GM21576 (cell line): Measurements from ENCODE around the gene FAM241B.

Source experiments
- ATAC-seq: cut with Tn5 transposase; IDR thresholded peaks from one replicate; pipeline ENCODE4 v1.9.1; 2021; ENCODE audit warnings: mild to moderate bottlenecking, moderate library complexity; ENCODE audit not compliant: unreplicated experiment

The FAM241B gene

DNA sequence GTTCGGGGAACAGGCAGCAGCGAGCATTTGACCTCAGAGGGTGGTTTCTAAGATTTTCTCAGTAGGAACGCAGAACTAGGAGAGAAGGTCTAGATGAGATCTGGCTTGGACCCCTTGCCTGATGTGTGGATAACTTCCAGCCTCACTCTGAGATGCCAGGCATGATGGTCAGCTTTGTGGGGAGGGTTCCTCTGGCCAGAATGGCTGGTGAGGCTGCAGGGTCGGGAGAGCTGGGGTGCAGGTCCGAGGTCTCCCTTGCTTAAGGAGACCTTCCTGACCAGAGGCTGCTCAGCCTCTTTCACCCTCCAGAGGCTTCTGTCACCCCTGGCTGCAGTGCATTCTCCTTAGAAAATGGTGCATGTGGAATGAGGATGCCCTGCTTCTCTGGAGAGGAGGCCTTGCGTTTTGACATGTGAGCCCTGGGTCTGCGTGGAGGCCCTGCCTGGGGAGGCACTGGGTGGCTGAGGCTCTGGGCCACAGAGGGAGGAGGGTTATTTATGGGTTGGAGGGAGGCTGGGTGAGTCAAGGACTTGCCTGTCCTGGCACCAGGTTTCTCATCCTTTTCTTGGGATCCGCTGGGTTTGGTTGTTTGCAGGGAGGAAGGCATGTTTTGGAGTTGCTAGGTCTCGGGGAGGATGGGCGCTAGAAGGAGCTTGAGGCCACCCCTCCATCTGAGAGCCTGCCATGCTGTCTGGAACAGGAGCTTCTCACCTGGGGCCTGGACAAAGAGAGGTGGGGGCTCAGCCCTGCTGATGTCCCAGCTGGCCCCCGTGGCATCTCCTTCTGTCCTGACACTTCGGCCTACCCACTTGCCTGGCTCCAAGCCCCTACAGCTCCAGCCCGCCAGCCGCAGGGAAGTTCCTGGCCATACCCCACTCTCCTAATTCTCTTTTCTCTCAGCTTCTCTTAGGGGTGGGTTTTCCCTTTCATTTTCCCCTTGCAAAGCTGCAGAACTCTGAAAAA lies 3.9 kb downstream of the FAM241B start:
- ATAC-seq, result no peak

DNA sequence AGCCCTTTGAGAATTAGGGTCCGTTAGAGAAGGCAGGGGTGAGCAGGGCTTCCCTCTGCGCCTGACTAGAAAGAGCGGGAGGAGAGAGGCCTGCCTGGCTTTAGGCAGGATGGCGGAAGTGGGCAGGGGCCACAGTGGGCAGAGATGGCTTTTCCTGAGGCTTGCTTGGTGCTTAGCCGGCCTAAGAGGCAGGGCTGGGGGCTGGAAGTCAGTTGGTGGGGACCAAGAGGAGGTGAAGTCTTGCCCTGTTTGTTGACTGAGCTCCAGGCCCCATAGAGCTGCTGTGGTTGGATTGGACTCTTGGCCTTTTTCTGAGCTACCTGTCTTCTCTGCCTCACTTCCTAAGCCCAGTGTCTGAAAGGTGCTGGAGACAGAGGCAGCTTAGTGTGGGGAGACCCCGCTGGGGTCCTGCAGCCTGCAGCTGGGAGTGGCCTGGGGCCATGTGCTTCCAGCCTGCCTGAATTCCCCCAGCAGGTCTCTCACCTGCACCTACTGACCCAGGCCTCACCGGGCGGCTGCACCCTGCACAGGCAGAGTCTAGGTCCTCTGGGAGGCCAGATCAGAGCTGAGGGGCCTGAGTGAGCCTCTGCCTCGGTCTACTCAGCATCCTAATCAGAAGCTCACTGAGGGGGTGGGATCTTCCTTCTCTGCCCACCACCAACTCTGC lies 4.8 kb downstream of the FAM241B start:
- ATAC-seq, result no peak

DNA sequence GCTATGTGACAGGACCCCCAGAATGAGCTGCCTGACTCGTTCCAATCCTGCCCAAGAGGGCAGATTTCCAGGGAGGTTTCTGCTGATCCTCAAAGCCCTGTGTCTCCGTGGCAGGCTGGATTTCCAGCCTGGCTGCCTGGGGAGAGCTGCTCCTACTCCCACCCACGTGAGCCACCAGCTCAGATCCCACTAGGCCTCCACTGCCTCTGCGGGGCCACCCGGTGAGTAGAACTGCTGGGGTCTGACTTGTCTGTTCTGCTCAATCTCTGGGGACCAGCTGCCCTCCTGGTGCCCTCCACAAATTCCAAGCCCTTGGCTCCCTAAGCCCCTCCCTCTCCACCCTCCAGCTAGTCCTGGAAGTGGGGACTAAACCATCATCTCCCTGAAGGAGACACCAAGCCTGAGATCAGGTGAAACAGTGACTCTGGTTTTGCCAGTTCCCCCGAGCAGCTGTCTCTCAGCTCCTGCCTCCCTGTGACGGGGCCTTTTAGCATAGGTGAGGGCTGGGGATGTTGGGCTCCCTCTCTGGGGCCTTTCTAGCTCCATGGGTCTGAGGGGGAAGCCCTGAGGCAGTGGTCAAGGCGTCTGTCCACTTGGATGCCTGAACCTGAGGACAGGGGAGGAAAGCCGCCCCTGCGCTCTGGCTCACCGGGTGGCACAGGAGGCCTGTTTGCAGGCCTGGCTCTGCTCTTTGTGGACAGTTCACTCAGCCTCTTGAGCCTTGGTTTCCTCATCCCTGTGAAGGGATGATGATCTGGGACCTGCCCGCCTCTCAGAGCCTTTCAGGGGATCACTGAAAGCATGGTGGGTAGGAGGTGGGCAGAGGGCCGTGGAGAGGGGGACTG lies 5.6 kb downstream of the FAM241B start:
- ATAC-seq, result no peak

DNA sequence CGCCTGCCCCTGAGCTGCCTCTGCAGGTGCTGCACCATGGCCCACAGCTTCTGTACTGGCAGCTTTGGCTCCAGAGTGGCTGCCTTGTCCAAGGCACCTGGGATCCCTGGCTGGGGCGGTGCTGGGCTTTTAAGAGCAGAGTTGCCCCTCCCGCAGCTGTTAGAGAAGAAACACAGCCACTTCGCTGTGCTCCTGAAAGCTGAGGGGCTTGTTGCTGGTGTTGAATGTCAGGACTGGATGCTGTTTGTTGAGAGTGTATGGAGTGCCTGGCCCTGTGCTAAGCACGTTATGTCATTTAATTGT lies 6.2 kb downstream of the FAM241B start:
- ATAC-seq, result no peak

DNA sequence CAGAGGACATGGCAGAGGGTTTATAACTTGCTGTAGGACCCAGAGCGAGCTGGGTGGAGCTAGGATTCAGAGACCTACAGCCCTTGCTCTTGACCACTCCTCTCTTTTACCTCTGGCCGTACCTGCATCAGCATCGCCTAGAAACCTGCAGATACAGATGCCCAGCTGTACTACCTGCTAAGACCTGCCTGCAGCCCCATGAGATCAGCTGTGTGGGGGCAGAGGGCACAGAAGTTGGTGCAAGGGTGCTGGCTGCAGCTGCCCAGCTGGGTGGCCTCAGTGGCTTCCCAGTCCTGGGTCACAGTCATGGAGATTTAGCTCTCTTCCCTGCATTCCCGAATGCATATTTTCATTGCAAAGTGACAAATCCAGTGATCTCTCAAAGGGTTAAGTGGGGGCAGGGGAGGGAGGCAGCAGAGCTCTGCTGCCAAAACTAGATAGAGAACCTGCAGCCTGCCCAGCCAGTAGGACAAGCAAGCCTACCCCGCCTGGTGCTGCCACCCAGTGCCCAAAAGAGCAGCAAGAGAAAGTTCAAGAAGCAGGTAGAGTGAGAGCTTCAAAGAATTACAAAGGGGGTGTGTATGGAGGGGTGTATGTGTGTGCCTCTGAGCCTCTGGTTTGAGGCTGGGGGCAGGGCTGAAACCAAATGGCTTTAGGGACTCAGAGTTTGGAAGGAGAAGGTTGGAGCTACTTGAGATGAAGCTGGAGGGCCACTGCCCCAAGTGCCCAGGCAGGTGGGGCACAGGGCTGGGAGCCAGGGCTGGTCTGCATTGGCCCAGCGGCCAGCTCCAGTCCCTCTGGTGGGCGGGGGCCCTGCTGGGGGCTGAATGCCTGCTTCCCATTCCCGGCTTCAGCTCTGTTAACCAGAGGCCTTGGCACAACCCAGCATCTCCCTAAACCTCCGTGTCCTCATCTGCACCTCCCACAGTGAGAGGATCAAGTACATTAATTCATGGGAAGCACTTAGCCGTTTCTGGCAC lies 6.9 kb downstream of the FAM241B start:
- ATAC-seq, result no peak

DNA sequence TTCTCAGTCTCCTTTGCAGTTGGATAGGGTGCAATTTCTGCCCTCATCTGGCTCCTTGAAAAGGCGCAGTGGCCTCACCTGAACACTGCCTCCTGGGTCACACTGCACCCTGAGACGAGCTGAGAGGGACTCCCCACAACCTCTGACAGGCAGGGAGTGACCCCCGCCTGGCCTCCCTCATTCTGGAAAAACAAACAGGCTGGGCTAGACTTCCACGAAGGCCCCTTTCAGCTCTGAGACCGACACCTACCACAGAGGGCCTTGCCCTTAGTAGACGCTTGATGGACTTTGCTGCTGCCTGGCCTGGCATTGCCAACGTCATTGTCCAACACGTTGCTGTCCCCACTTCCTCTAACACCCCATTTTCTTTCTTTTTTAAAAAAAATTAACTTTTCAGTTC lies 8.6 kb downstream of the FAM241B start:
- no peak for ATAC-seq

DNA sequence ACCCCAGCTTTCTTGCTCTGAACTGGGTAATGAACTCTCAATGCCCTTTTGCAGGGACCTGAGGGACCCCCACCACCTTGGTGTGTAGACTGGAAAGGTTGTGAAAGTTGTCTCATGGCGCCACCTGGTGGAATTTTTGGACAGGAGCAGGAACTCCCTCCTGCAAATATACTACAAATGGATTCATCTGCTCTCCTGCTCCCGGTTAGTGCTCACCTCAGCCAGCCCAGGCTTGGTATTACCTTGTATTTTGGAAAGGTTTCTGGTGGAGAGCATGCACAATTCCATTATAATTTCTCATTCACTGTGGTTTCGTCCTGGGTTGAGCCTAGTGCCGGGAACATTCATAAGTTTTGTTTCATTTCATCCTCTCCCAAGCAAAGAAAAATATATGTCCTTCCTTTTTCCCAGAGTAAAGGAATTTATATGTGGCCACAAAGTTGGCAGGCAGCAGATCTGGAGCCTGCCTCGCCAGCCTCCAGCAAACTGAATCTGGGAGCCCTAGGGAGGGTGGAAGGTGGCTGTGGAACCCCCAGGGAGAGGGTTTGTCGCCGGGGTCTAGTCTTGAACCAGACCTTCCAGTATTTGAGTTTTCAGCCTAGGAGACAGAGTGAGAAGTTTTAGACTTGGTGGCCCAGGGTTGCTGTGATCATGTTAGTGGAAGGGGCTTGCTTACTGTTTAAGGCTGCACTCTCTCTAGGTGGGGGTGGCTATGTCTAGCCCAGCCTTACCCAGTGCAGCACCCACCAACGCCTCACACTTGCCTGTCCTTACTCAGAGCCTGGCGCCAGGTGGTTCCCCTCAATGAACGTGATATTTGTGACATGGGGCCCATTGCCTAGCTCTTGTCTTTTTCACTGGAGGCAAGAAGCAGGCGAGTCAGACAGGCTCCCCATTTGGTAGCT lies 9.5 kb downstream of the FAM241B start:
- no peak for ATAC-seq

DNA sequence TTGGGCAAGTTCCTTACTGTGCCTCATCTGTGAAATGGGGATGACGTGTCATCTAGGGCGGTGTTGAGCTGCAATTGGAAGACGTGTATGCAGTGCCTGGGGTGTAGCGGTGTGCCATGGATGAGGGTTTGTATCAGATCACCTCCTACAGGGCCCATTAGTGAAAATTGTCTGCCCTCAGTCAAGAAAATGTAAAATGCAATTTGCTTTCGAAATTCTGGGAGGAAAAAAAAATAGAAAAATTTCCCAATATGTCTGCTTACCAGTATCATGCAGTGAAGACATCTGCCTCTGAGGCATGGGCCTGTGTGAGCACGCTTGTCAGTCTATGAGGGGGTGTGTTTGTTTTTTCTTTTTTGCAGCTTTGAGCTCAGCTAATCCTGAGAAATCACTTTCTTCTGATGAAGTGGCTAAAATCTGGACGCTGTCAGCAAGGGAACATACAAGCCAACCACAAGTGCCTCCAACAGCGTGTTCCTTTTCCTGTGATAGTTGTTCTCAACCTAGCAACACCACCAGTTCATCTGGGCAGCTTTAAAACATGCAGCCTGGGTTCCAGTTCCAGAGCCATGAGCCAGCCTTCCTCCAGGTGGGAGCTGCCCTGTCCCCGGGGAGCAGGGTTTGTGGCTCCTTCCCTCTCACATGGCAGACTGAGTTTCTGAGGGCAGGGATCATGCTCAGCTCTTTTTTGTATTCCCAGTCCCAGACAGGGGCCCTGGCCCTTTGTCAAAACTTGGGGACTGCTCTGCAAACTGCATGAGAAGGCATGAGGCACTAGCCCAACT lies 10.3 kb downstream of the FAM241B start:
- ATAC-seq, result no peak

DNA sequence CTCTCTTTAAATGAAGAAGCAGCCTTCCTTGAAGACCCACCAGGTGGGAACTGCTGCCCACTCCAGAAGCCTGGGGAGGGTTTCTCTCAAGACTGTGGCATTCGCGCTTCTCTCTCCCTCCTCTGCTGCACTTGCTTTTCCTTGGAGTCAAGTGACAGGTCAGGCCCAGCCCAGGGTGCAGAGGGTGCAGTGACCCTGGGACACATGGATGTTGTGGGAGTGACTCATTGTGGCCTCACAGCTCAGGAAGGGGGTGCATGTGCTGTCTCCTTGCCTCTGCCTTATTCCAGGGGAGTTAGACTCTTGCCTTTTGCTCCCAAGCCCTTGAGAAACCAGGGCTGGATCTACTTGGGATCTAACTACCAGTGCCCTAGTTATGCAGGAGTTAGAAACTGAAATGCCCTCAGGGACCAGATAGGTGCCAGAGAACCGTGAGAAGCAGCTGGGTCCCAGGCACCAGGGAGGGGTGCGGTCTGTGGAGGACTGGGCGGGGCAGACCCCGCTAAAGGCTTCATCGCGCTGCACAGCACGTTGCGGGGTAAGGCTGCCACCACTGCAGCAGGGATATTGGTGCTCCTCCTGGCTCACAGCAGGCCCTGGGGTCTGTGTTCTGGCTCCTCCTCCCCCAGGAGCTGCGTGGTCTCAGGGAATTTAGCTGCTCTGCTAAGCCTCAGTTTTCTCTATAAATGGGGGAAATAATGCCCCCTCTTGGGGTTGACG lies 11.4 kb downstream of the FAM241B start:
- no peak for ATAC-seq

DNA sequence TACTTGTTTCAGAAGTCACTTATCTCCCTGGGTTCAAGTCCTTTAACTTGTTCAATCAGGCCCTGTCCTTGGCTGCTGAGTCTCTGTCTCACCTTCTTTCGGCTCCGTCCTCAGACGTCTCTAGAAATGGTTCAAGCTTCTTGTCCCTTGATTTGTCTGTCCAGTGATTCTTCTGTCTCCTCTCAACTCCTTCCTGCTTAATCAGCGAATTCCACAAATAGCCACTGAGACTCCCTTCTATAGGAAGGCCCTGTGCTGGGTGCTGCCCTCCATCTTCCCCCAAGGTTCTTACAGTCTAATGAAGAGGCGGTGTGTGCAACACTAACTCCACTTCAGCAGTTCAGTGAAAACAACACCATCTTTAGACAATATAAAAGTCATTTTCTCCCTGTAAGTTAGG lies 12.7 kb downstream of the FAM241B start:
- ATAC-seq, result no peak

DNA sequence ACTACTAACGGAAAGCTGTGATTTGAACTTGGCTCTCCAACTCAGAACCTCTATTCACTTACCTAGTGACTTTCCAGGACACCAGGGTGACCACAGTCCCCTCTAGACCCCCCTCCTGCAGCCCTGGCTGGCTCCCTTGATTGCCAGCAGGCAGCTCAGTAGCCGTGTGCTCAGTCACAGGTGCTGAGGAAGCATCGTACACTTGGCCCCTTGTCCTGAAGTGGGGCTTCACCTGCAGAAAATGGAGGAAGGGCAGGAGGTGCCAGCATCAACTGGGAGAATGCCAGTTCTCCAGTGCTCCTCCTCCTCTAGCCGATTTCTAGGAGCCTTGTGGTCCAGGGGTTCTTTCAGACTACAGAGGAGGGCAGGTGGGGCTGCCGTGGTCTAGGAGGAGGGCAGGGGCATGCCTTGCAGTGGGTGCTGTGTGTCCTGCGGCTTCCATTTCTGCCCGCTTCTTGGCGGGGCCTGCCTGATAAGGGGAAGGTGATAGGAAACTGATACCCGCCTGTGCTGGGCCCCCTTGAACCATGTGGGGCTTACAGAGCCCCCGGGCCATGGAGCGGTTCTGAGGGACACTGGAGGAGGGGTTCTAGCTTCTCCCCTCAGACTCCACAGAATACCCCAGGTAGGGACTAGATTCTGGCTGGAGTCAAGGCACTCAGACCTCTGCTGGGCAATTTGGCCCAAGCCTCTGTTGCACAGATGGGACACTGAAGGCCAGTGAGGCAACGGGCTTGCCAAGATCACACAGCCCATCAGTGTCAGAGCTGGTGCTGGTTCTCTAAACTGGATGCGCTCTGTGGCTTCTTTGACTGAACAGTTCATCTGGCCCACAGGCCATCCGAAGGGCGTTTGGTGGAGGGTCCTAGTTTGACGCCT lies 14.0 kb downstream of the FAM241B start:
- ATAC-seq, result no peak

DNA sequence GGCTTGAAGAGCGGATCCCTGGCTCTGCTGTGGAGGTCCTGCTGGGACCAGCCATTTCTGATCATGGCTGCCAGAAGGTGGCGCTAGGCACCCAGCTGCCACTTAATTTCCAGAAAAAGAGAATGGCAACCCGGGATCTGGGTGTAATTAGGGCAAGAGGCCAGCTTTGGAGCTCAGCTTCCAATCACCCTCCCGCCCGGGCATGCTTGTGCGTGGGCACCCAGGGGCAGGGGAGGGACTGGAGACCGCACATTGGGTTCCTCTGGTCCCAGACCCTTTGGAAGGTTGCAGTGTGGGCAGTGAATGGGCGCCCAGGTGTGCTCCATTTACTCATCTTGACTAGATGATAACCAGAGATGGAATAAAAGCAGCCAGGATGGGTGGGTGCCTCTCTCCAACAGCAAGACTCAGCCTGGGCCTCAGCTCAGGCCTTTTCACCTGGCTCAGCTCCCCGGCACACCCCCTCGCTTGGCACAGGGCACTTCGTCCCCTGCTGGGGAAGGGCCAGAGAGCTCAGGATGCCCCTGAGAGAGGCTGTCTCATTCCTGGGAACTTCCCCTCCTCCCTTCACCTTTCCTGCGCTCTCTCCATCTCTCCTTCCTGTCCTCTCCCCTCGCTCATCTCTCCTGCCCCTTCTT lies 14.7 kb downstream of the FAM241B start:
- no peak for ATAC-seq

DNA sequence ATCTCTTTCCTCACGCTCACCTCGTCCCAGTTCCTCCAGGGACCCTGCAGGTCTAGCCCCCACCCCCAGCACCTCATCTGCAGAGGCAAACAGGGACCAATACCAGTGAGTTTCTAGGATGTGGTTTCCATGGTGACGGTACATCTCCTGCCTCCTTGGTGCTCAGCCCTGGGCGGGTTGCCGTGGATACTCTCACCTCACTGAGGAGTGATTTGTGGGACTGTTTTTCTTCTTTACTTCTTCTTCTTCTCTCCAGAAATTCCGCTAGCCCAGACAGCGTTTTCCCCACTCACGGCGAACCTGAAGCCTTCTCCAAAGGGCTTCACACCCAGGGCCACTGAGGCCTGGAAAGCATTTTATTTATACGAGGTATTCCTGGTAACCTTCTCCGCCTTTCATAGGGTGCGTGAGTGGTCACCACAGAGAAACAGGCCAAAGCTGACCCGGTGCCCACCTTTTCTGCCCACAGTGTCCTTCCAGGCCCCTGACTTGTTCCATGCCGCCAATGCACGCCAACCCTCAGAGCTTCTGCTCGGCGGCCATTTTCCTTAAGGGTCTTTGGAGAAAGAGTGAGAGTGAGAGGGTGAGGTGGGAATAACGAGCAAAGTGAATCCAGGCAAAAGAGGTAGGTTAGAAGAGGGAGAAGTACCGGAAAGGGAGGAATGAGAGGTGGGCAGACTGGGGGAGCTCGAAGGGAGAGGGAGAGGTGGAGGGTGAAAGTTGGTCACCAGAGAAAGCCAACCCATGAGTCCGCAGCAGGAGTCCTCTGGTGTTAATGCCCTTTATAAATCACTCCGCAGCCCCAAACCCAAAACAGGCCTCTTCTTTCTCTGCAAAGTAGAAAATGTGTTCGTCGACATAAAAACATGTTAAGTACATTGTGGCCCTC lies 15.5 kb downstream of the FAM241B start:
- no peak for ATAC-seq

DNA sequence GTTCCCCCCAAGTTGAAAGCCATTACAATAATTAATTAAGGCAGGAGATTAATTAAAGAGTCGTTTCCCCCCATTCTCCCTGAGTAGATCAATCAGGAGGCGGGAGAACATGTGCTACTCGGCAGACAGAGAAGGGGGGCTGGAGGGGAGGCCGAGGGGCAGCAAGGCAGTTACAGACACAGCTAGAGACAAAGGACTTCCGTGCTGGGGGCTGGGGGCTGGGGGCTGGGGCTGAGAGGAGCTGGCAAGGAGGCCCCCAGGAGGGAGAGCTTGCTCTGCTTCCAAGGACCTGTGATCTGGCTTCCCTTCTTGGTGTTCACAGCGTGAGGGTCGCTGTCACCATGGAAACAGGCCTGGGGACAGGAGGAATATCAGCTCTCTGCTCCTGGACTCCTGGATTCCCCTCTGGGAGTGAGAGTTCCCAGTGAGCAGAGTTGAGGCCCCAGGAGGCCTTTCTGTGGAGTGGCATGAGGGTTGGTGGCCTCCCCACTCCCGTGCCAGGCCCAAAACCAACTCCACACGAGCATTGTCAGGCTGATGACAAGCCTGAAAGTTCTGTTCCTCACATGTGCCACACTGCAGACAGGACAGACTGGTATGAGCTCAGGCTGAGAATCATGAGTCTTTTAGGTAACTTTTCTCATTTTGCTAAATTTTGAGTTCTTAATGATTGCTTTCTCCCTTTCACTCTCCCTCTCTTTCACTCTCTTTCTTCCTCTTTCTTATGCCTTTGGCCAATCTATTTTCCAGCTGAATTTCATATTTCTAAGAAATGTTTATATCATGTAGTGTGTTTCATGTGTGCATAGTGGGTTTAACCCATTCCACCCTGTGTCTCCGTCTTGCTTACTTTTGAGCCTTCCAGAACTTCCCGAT lies 16.4 kb downstream of the FAM241B start:
- ATAC-seq, result no peak

DNA sequence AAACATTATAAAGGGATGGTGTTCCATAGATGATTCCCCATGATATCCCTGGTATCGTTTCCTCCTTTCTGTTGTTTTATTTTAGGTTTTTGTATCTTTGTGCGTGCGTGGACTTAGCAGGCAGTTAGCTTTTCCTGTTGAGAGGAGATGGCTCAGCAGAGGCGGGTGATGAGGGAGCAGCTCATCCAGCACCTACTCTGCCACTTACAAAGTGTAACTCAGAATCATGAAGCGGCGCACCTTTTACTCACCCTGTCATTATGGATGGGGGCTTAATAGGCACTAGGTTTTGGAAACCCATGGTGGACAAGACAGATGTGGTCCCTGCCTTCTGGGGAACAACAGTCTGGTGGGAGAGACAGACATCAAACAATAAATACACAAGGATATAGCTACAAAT lies 17.1 kb downstream of the FAM241B start:
- ATAC-seq, result no peak
